HG03135 (cell line): Measurements from ENCODE around the gene CAV3.
"Not testable (repeated sequence)": the region's sequence is repeated elsewhere in the genome, so short reads cannot be mapped to it uniquely, and the experiment has no call there.

ENCODE experiments used
- ATAC-seq: cut with Tn5 transposase; IDR thresholded peaks from one replicate; pipeline ENCODE4 v1.9.1; 2021; ENCODE audit warnings: mild to moderate bottlenecking, moderate library complexity; ENCODE audit not compliant: unreplicated experiment

Gene CAV3

DNA sequence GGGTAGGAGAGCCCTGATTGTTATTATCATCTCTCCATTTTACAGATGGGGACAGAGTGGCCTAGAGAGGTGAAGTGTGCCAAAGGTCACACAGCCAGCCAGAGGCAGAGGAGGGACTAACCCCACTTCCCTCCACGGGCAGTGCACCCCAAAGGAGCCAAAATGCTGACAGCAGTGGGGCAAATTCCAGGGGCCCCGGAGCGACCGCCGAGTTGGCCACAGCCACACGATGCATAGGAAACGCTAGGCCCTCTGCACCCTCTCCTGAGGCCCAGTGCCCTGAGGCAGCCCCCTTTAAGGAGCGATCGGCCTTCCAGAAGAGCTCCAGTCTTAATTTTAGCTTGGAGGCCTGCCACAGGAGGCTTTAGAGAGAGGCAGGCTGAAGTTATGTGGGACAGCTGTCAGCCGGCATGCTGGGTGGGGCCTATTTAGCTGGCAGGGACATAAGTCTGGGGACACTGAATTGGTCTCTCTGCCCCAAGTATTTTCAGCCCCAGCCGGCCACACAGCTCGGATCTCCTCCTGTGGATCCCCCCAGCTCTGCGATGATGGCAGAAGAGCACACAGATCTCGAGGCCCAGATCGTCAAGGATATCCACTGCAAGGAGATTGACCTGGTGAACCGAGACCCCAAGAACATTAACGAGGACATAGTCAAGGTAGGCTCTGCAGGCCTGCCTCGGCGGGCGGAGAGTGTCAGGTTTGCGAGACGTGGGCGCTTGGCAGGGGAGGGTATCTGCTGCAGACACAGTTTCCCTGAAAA lies at the start of gene CAV3:
TSS of gene CAV3 (plus strand) at position 471 of the 763 bp plus-strand sequence. CDS start at position 546, 75 bp downstream.
- ATAC-seq: no peak

- not testable (repeated sequence) for ATAC-seq
These were observed 48.6 kb upstream of the CAV3 start for GRCh38 chr3:8684992-8685391.

DNA sequence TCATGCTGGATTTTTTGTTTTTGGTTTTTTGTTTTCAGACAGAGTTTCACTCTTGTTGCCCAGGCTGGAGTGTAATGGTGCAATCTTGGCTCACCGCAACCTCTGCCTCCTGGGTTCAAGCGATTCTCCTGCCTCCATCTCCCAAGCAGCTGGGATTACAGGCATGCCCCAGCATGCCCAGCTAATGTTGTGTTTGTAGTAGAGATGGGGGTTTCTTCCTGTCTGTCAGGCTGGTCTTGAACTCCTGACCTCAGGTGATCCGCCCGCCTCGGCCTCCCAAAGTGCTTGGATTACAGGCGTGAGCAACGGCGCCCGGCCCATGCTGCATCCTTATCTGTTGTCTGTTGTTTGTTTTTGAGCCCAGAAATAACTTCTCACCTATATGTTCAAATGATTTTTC lies 42.3 kb upstream of the CAV3 start:
- not testable (repeated sequence) for ATAC-seq

GRCh38 chr3:8702560-8702959 lies 31.0 kb upstream of the CAV3 start:
- no peak for ATAC-seq

- no peak for ATAC-seq
These were observed 28.0 kb upstream of the CAV3 start for GRCh38 chr3:8705575-8705974.

DNA sequence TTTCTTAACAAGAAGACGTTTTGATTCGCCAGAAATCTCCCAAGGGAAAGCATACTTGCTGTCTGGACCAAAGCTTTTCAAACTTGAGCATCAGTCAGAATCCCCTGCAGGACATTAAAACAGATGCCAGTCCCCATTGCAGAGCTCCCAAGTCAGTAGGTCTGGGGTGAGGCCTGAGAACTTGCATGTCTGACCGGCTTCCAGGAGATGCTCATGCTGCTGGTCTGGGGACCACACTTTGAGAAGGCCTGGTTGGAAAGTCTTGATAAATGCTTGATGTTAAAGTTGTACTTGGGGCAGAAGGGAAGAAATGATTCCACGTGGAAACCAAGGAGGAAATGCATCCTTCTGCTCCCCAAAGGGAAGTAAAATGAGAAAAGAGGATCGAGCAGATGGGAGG lies 24.3 kb upstream of the CAV3 start:
- ATAC-seq: no peak

GRCh38 chr3:8709801-8710507 lies 23.6 kb upstream of the CAV3 start:
- no peak for ATAC-seq

- ATAC-seq: no peak
These were observed 21.3 kb upstream of the CAV3 start for GRCh38 chr3:8712045-8712907.

DNA sequence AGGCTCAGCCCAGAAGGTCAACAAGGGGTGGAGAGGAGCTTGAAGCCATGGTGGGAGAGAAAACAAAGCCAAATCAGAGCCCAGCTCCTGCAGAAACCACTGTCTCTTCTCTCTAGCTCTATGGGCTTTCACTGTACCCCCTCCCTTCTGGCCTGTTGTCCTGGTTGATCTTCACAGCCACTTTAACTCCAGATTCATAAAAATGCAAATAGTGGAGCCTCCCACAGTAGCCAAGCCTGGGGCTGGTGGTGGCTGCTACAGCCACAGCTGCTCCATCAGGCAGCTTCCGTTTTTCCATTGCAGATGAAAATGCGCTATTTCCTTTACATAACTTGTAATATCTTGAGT lies 20.7 kb upstream of the CAV3 start:
- no peak for ATAC-seq

DNA sequence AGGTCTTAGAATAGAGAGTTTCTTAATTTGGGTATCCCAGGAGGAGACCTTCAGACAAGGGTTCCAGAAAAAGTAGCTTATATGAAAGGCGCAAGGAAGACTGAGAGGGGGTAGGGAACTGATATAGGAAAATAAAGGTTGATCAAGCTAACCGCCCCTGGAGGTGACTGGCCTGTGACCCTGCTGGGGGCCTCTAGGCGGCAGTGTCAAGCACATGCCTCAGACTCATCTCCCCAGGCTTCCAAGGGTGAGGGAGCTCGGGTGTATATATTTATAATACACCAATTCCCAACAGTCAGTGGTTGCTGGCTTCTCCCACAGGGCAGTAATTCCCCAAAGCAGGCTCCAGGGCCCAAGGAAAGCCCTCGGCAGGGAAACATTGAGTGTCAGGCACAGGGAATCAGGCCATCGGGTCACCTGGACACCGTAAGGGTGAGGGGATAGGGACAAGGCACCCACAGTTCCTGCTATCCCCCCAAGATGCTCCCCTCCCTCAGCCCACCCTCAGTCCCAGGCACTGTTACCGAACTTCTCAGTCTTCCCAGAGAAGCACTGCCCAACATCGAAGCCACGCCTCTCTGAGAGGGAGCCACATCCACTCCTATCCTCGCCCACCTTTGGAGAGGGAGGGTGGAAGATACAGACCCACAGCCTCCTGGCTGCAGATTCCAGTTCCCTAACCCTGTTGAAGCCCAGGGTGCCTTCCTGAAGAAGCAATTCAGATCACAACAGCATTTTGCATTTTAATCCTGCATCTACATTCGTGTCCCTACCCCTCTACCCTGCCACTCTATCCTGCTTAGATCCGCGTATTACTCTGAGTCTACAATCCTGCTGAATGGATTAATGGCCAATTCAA lies 19.5 kb upstream of the CAV3 start:
- no peak for ATAC-seq

DNA sequence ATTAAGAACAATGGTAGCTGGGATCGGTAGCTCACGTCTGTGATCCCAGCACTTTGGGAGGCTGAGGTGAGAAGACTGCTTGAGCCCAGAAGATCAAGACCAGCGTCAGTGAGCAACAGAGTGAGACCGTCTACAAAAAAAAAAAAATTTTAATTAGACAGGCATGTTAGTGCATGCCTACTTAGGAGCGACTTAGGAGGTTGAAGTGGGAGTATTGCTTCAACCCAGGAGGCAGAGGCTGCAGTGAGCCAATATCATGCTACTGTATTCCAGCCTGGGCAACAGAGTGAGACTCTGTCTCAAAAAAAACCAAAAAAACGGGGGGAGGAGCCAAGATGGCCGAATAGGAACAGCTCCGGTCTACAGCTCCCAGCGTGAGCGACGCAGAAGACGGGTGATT lies 17.8 kb upstream of the CAV3 start:
- not testable (repeated sequence) for ATAC-seq

- no peak for ATAC-seq
These were observed 10.8 kb upstream of the CAV3 start for GRCh38 chr3:8722808-8723207.

- no peak for ATAC-seq
These were observed 10.0 kb upstream of the CAV3 start for GRCh38 chr3:8723612-8724011.

GRCh38 chr3:8724108-8724752 lies 9.4 kb upstream of the CAV3 start:
- no peak for ATAC-seq

DNA sequence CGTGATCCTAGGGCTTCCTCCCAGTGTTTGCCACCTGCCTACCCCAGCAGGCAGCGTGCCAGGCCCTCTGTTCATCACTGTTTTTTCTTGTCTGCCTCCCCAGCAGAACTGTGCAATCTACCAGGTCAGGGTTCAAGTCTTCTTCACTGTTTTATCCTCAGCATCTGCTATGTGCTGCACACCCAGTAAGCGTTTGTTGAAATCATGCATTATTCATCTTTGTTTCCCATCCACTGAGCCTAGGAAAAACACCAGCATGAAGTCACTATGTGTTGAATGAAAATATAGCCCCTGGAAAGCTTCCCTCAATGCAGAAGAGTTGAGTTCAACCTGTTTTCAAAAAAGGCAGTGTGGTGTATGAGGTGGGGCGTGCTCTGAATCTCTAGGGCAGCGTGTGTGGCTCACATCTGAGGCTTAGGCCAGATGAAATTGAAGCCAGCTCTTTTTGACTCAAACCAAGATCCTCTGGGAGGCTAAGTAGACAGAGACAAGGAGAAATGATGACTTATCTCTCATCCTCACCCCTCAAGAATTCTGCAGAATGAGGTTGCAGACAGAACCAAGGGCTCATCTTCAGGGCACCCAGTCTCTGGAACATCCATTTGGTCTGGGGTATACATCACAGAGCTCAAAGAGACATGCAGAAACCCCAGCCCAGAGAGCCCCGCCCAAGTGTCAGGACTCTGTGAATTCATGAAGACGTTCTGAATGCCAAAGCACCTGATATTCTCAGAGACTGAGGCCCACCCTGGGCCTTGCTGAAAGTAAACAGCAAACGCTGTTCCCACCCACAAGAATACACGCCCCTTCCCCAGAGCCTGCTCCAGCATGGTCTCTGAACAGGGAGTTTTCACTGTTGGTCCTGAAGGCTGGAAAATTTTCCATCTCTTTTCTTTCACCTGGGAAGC lies 5.7 kb upstream of the CAV3 start:
- ATAC-seq: no peak

- no peak for ATAC-seq
These were observed 4.1 kb upstream of the CAV3 start for GRCh38 chr3:8729479-8729878.

- no peak for ATAC-seq
These were observed 2.9 kb upstream of the CAV3 start for GRCh38 chr3:8730656-8731055.

- no peak for ATAC-seq
These were observed 1.2 kb upstream of the CAV3 start for GRCh38 chr3:8732413-8732812.
